Urinary bladder (tissue), 4 donors: ENCODE measurements around the gene HBG2. TPM values are rescaled to one million over a fixed set of nuclear protein-coding genes. Genes with fewer than 3 reads are reported as not detected.
"Not testable (repeated sequence)": the region's sequence is repeated elsewhere in the genome, so short reads cannot be mapped to it uniquely, and the experiment has no call there.

ENCODE experiments used
- DNase-seq: peaks from one replicate; pipeline ENCODE4 v3.0.0-alpha.2; 2015; ENCODE audit errors: extremely low spot score
- H3K27ac ChIP-seq: one replicate; pipeline ENCODE4 v1.5.1; 2013; ENCODE audit warnings: low read depth, mild to moderate bottlenecking, moderate library complexity
- H3K36me3 ChIP-seq: one replicate; pipeline ENCODE4 v1.6.1; 2013; ENCODE audit warnings: mild to moderate bottlenecking, moderate library complexity; ENCODE audit not compliant: insufficient read depth
- H3K4me1 ChIP-seq: one replicate; pipeline ENCODE4 v1.6.1; 2013; ENCODE audit warnings: mild to moderate bottlenecking, moderate library complexity; ENCODE audit not compliant: insufficient read depth
- H3K4me3 ChIP-seq: one replicate; pipeline ENCODE4 v1.5.1; 2013; ENCODE audit warnings: low read depth, low read length
- WGBS: extraction: QIAGEN DNeasy Blood & Tissue Kit; methylation state at CpG from one replicate; pipeline ENCODE4 v1.1.7; 2013; 5-methylcytosine and 5-hydroxymethylcytosine counted together
- polyA plus RNA-seq: library from polyadenylated mRNA; stranded (reverse); fragments of 200-250 nt; gene quantifications from one replicate; pipeline ENCODE4 v1.2.3, GENCODE V29; 2013
- total RNA-seq: library from RNA; depleted of rRNA; stranded (reverse); fragments of >200 nt; gene quantifications from one replicate; pipeline ENCODE4 v1.2.3, GENCODE V29; 2014
- donor health status: healthy with polysubstance abuse.
- donor health status: healthy.

Gene HBG2
- 2,457 TPM for total RNA-seq
- polyA plus RNA-seq, result not detected

DNA sequence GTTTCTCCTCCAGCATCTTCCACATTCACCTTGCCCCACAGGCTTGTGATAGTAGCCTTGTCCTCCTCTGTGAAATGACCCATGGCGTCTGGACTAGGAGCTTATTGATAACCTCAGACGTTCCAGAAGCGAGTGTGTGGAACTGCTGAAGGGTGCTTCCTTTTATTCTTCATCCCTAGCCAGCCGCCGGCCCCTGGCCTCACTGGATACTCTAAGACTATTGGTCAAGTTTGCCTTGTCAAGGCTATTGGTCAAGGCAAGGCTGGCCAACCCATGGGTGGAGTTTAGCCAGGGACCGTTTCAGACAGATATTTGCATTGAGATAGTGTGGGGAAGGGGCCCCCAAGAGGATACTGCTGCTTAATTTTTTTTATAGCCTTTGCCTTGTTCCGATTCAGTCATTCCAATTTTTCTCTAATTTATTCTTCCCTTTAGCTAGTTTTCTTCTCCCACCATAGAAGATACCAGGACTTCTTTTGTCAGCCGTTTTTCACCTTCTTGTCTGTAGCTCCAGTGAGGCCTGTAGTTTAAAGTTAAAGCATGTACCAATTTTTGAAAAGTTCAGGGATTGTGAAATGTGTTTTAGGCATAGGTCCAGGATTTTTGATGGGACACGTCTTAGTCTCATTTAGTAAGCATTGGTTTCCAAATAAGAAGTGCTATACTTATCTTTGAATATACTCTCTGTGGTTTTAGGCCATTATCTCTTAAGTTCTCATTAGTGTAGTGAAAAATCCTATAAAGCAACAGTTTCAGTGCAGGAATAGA, at the start of gene HBG2:
TSS of gene HBG2 (minus strand) at position 136 of the 768 bp plus-strand sequence. CDS start at position 83, 53 bp downstream.
- WGBS, result 68% methylated on average over 4 of the region's 9 CpGs
- DNase-seq, result not testable (repeated sequence)

GRCh38 chr11:5304046-5304445, 49.5 kb upstream of the HBG2 start:
- 49% methylated on average over 1 of the region's 1 CpG for WGBS
- no peak overlapping the region for H3K4me3 ChIP-seq
- H3K36me3 ChIP-seq, result no peaks in the 10 kb centered on the region
- H3K4me1 ChIP-seq, result no peaks in the 10 kb centered on the region
- DNase-seq, result no peak
- no peak overlapping the region for H3K27ac ChIP-seq

More for the DNA sequence above, at the start of gene HBG2:
- not testable (repeated sequence) for H3K4me1 ChIP-seq, H3K4me3 ChIP-seq, H3K36me3 ChIP-seq, H3K27ac ChIP-seq

- Histone ChIP-seq H3K4me3 (no peak overlapping the region), H3K27ac (no peak overlapping the region), H3K4me1 (no peaks in the 10 kb centered on the region), H3K36me3 (no peaks in the 10 kb centered on the region)
- DNase-seq, result no peak
- 76% methylated on average over 5 of the region's 5 CpGs for WGBS
Observed at GRCh38 chr11:5303626-5304025, 49.0 kb upstream of the HBG2 start.

GRCh38 chr11:5301846-5302245, 47.3 kb upstream of the HBG2 start, which contains the start of gene OR51B4:
Gene OR51B4, minus strand, starts transcription at chr11:5301946. Its CDS starts 0 bp downstream, at chr11:5301946.
- Histone ChIP-seq H3K36me3 (no peaks in the 10 kb centered on the region), H3K4me3 (no peak within 1 kb of the TSS), H3K27ac (no peak within 1 kb of the TSS), H3K4me1 (no peaks in the 10 kb centered on the region)
- no peak for DNase-seq
- 89% methylated on average over 2 of the region's 2 CpGs for WGBS

DNA sequence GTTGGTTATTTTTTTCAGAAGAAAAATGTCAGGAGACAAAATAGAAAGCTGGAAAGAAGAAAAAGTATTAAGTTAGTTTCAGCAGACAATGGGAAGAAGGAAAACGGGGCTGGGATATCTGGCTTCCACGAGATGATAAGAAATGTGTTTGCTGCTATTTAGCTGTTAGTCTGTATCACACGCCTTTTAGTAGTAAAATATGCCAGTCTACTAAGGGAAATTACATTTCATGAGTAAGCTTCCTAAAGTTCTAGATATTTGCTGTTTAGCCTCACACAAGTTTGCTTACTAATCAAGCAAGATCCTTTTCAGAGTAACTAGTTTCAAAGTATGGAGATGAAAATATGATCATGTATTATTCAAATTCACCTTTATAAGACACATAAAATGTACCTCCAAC, 45.7 kb upstream of the HBG2 start:
- H3K4me3 ChIP-seq, result no peak overlapping the region
- 34% methylated on average over 3 of the region's 3 CpGs for WGBS

GRCh38 chr11:5298451-5298850, 43.9 kb upstream of the HBG2 start:
- H3K4me3 ChIP-seq, result no peak overlapping the region
- WGBS, result 65% methylated on average over 1 of the region's 1 CpG
- no peaks in the 10 kb centered on the region for H3K36me3 ChIP-seq
- no peak for DNase-seq
- no peak overlapping the region for H3K27ac ChIP-seq
- H3K4me1 ChIP-seq, result no peaks in the 10 kb centered on the region

More for the DNA sequence above, 45.7 kb upstream of the HBG2 start:
- Histone ChIP-seq H3K36me3 (no peaks in the 10 kb centered on the region), H3K27ac (no peak overlapping the region), H3K4me1 (no peaks in the 10 kb centered on the region)
- no peak for DNase-seq

DNA sequence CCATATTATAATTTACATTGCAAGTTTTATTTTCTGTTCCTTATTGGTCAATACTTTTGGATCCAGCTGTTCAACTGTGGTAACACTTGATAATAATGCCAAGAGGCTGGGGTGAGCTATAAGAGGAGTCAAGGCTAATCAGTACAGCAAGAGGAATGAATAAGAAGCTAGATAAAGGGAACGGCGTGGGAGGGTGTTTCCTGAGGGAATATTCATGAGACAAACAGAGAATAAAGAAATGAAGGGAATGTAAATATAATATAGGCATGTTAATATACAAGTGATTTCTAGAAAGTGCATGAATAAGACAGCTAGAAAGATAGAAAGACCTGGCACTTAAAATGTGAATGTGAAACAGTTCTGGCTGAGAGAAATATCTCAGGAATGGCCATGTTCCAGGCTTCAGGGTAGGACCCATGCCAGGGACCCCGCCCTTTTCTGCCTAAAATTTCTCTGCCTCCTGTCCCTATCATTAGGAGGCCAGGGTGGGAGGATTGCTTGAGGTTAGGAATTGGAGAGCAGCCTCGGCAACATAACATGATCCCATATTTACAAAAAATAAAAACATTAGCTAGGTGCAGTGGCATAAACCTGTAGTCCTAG, 43.2 kb upstream of the HBG2 start:
- no peaks in the 10 kb centered on the region for H3K36me3 ChIP-seq
- no peak for DNase-seq
- 50% methylated on average over 4 of the region's 4 CpGs for WGBS
- no peaks in the 10 kb centered on the region for H3K4me1 ChIP-seq
- H3K4me3 ChIP-seq, result no peak overlapping the region
- H3K27ac ChIP-seq, result no peak overlapping the region

- not testable (repeated sequence) for H3K36me3 ChIP-seq, H3K27ac ChIP-seq, H3K4me1 ChIP-seq, H3K4me3 ChIP-seq, DNase-seq
- 95% methylated on average over 41 of the region's 41 CpGs for WGBS
Observed at GRCh38 chr11:5294342-5294995, 39.9 kb upstream of the HBG2 start.

GRCh38 chr11:5293028-5293427, 38.4 kb upstream of the HBG2 start:
- no peaks in the 10 kb centered on the region for H3K36me3 ChIP-seq
- no peak overlapping the region for H3K4me3 ChIP-seq
- DNase-seq, result no peak
- H3K27ac ChIP-seq, result no peak overlapping the region
- no peaks in the 10 kb centered on the region for H3K4me1 ChIP-seq
- WGBS, result 90% methylated on average over 8 of the region's 8 CpGs

GRCh38 chr11:5291207-5291838, 36.7 kb upstream of the HBG2 start:
- Histone ChIP-seq H3K36me3 (no peaks in the 10 kb centered on the region), H3K4me3 (no peak overlapping the region), H3K4me1 (no peaks in the 10 kb centered on the region), H3K27ac (no peak overlapping the region)
- 86% methylated on average over 1 of the region's 1 CpG for WGBS
- DNase-seq, result no peak

- DNase-seq, result no peak
- WGBS, result 99% methylated on average over 1 of the region's 1 CpG
- no peaks in the 10 kb centered on the region for H3K36me3 ChIP-seq
- no peak overlapping the region for H3K27ac ChIP-seq
- no peak overlapping the region for H3K4me3 ChIP-seq
- H3K4me1 ChIP-seq, result no peaks in the 10 kb centered on the region
Observed at GRCh38 chr11:5290106-5290505, 35.5 kb upstream of the HBG2 start.

DNA sequence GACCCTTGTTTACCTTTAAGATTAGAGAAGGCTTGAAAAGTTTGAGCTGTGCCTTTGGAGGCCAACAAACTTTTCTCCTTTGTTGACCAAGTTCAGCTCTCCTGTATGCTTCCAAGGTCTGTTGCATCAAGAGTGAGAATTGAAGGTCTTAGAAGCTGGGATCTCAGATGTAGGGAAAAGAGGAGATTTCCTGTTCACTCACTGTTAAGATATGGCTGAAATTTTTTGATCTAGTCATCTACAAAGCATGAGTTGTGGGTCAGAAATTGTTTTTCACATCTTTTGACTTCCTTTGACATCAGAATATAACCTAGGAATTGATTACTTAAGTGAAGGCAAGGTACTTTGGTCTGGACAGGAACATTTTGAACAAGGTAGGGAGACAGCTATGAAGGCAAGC, 35.1 kb upstream of the HBG2 start:
- H3K27ac ChIP-seq, result no peak overlapping the region
- no peaks in the 10 kb centered on the region for H3K36me3 ChIP-seq
- no peaks in the 10 kb centered on the region for H3K4me1 ChIP-seq
- DNase-seq, result no peak
- no peak overlapping the region for H3K4me3 ChIP-seq

DNA sequence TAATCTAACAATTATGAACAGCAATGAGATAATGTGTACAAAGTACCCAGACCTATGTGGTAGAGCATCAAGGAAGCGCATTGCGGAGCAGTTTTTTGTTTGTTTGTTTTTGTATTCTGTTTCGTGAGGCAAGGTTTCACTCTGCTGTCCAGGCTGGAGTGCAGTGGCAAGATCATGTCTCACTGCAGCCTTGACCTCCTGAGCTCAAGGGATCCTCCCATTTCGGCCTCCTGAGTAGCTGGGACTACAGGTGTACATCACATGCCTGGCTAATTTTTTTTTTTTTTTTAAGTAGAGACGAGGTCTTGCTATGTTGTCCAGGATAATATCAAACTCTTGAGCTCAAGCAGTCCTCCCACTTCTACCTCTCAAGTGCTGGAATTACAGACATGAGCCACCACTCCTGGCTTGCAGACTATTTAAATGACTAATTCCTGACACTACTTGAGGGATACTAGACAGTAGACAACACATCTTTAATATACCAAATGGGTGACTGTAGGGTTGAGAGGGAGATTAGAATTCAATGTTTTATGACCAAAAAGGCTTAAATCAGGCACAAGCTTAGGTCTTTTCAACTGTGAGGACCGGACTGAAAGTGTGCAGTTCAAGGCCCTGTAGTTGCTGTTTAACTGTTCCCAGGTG, 34.4 kb upstream of the HBG2 start:
- H3K36me3 ChIP-seq, result no peaks in the 10 kb centered on the region
- 86% methylated on average over 6 of the region's 6 CpGs for WGBS
- no peaks in the 10 kb centered on the region for H3K4me1 ChIP-seq
- DNase-seq, result no peak
- H3K27ac ChIP-seq, result no peak overlapping the region
- no peak overlapping the region for H3K4me3 ChIP-seq
